Activated CD8-positive, alpha-beta T cell treated with anti-CD3 and anti-CD28 coated beads, Interleukin-2, amount 10 ng/mL, durations not matched to agents 7 days and 5 days (primary cell): ENCODE data around the gene BCAS4. TPM values are rescaled to one million over a fixed set of nuclear protein-coding genes. Genes with fewer than 3 reads are reported as not detected.

ENCODE experiments used
- ATAC-seq: fragments of 150-1000 bp; cut with Tn5 transposase; one replicate; pipeline ENCODE4 v1.10.0; 2021; ENCODE audit warnings: moderate library complexity
- CTCF ChIA-PET: fragments of 350-600 bp; sonication (Branson Sonifier 250); formaldehyde crosslinking; loops from one replicate; lab custom pipeline; 2021; ENCODE audit warnings: antibody characterized with exemption; lab: Charles Lee
- POLR2A ChIA-PET: fragments of 350-600 bp; sonication (Branson Sonifier 250); formaldehyde crosslinking; loops from one replicate; lab custom pipeline; 2021; ENCODE audit warnings: antibody characterized with exemption; lab: Charles Lee
- DNase-seq: peaks from one replicate; pipeline ENCODE4 v3.0.0-alpha.2; 2020
- H3K27ac Mint-ChIP-seq: one replicate; pipeline ENCODE4 v1.8.0; 2021; ENCODE audit warnings: mild to moderate bottlenecking, mixed read lengths
- H3K27me3 Mint-ChIP-seq: one replicate; pipeline ENCODE4 v1.8.0; 2021; ENCODE audit warnings: low read depth, mixed read lengths
- H3K36me3 Mint-ChIP-seq: one replicate; pipeline ENCODE4 v1.8.0; 2021; ENCODE audit warnings: low read depth, mixed read lengths
- H3K4me1 Mint-ChIP-seq: one replicate; pipeline ENCODE4 v1.8.0; 2021; ENCODE audit warnings: low read depth, mixed read lengths
- H3K4me3 Mint-ChIP-seq: one replicate; pipeline ENCODE4 v1.8.0; 2021; ENCODE audit warnings: mild to moderate bottlenecking, mixed read lengths
- H3K9me3 Mint-ChIP-seq: one replicate; pipeline ENCODE4 v1.8.0; 2022; ENCODE audit warnings: mixed read lengths; ENCODE audit not compliant: insufficient read depth
- total RNA-seq, 2 experiments: library from RNA; stranded (reverse); gene quantifications; one replicate each; pipeline ENCODE4 v1.2.3, GENCODE V29; 2021

Gene BCAS4
- total RNA-seq, 2 experiments from 2014 or later: 29.3 to 32.6 TPM

- H3K9me3 Mint-ChIP-seq: no peaks in the 10 kb centered on the region
- peaks cover 51% of the 10 kb centered on the region for H3K4me1 Mint-ChIP-seq
Measured at GRCh38 chr20:50845566-50846215, 50.8 kb downstream of the BCAS4 start.

GRCh38 chr20:50848341-50848808, 53.5 kb downstream of the BCAS4 start:
- POLR2A ChIA-PET: interaction anchor here (0.5 to 0.9 kb wide), 2 partner anchors 83 to 307 kb away, joined by 3 to 4 read pairs; partner anchors contain the start of gene ADNP
- CTCF ChIA-PET: interaction anchor here (0.6 to 4.2 kb wide), 3 partner anchors 35 to 477 kb away, joined by 3 to 20 read pairs (median 3); partner anchors contain the start of gene BCAS4
- Mint-ChIP-seq H3K9me3 (no peaks in the 10 kb centered on the region), H3K27ac (peak overlapping the region; percentile 34), H3K27me3 (no peaks in the 10 kb centered on the region), H3K4me1 (peaks cover 57% of the 10 kb centered on the region), H3K36me3 (peaks cover 4% of the 10 kb centered on the region), H3K4me3 (no peak overlapping the region)
- DNase-seq (no peak), ATAC-seq (no peak)

More at GRCh38 chr20:50845566-50846215, 50.8 kb downstream of the BCAS4 start:
- ChIA-PET CTCF (interaction anchor here (0.9 to 2.7 kb wide), 5 partner anchors 27 to 86 kb away, joined by 3 to 30 read pairs (median 7); partner anchors contain the start of genes ADNP and BCAS4), POLR2A (interaction anchor here (0.6 to 1.5 kb wide), 3 partner anchors 11 to 115 kb away, joined by 4 to 8 read pairs (median 4); partner anchors contain the start of gene ADNP)
- Mint-ChIP-seq H3K27ac (peak overlapping the region; percentile 89), H3K36me3 (peaks cover 11% of the 10 kb centered on the region), H3K27me3 (no peaks in the 10 kb centered on the region), H3K4me3 (no peak overlapping the region)
- ATAC-seq (no peak), DNase-seq (no peak)

GRCh38 chr20:50848846-50849673, 54.2 kb downstream of the BCAS4 start:
- ATAC-seq: no peak
- Mint-ChIP-seq H3K9me3 (no peaks in the 10 kb centered on the region), H3K4me3 (no peak overlapping the region), H3K27me3 (no peaks in the 10 kb centered on the region), H3K36me3 (peaks cover 2% of the 10 kb centered on the region), H3K4me1 (peaks cover 50% of the 10 kb centered on the region), H3K27ac (peak overlapping the region; percentile 64)
- POLR2A ChIA-PET: interaction anchor here (0.5 to 0.9 kb wide), 2 partner anchors 82 to 306 kb away, joined by 3 to 4 read pairs; partner anchors contain the start of gene ADNP
- no peak for DNase-seq
- CTCF ChIA-PET: interaction anchor here (4.2 kb wide), 1 partner anchor 55 kb away, joined by 20 read pairs; the partner anchor contains the start of gene BCAS4

- ChIA-PET POLR2A (interaction anchor here (1.2 kb wide), 1 partner anchor 32 kb away, joined by 3 read pairs; no protein-coding TSS in a partner anchor), CTCF (no interaction called here)
- Mint-ChIP-seq H3K27me3 (no peaks in the 10 kb centered on the region), H3K4me3 (no peak overlapping the region), H3K36me3 (peaks cover 2% of the 10 kb centered on the region), H3K9me3 (no peaks in the 10 kb centered on the region), H3K27ac (peak overlapping the region; percentile 60), H3K4me1 (peaks cover 38% of the 10 kb centered on the region)
- ATAC-seq (no peak), DNase-seq (no peak)
Measured at GRCh38 chr20:50850721-50851286, 55.9 kb downstream of the BCAS4 start.

GRCh38 chr20:50852085-50852484, 57.2 kb downstream of the BCAS4 start:
- POLR2A ChIA-PET: no interaction called here
- no peaks in the 10 kb centered on the region for H3K27me3 Mint-ChIP-seq
- CTCF ChIA-PET: no interaction called here

GRCh38 chr20:50854506-50855249, 59.8 kb downstream of the BCAS4 start:
- peaks cover 2% of the 10 kb centered on the region for H3K36me3 Mint-ChIP-seq
- ATAC-seq (no peak), DNase-seq (no peak)
- H3K27ac Mint-ChIP-seq: no peak overlapping the region
- H3K9me3 Mint-ChIP-seq: no peaks in the 10 kb centered on the region
- POLR2A ChIA-PET: interaction anchor here (0.7 kb wide), 1 partner anchor 103 kb away, joined by 3 read pairs; no protein-coding TSS in a partner anchor
- H3K4me3 Mint-ChIP-seq: no peak overlapping the region
- no peaks in the 10 kb centered on the region for H3K27me3 Mint-ChIP-seq
- CTCF ChIA-PET: interaction anchor here (0.8 to 1.5 kb wide), 2 partner anchors 35 to 60 kb away, joined by 3 to 5 read pairs; partner anchors contain the start of gene BCAS4
- H3K4me1 Mint-ChIP-seq: peaks cover 24% of the 10 kb centered on the region

More at GRCh38 chr20:50852085-50852484, 57.2 kb downstream of the BCAS4 start:
- Mint-ChIP-seq H3K4me1 (peaks cover 35% of the 10 kb centered on the region), H3K27ac (peak overlapping the region; percentile 40), H3K9me3 (no peaks in the 10 kb centered on the region), H3K36me3 (peaks cover 2% of the 10 kb centered on the region), H3K4me3 (no peak overlapping the region)
- DNase-seq (no peak), ATAC-seq (no peak)

- Mint-ChIP-seq H3K4me3 (no peak overlapping the region), H3K27me3 (no peaks in the 10 kb centered on the region), H3K9me3 (no peaks in the 10 kb centered on the region), H3K27ac (no peak overlapping the region), H3K4me1 (peaks cover 15% of the 10 kb centered on the region), H3K36me3 (peaks cover 2% of the 10 kb centered on the region)
- ATAC-seq (no peak), DNase-seq (no peak)
- CTCF ChIA-PET: interaction anchor here (1.0 kb wide), 1 partner anchor 28 kb away, joined by 3 read pairs; no protein-coding TSS in a partner anchor
- POLR2A ChIA-PET: interaction anchor here (1.2 kb wide), 1 partner anchor 10 kb away, joined by 4 read pairs; no protein-coding TSS in a partner anchor
Measured at GRCh38 chr20:50855498-50856474, 60.9 kb downstream of the BCAS4 start.

GRCh38 chr20:50856475-50857041, 61.7 kb downstream of the BCAS4 start:
- Mint-ChIP-seq H3K27me3 (no peaks in the 10 kb centered on the region), H3K4me1 (peaks cover 11% of the 10 kb centered on the region), H3K9me3 (no peaks in the 10 kb centered on the region), H3K4me3 (no peak overlapping the region), H3K27ac (no peak overlapping the region), H3K36me3 (peaks cover 2% of the 10 kb centered on the region)
- DNase-seq (no peak), ATAC-seq (no peak)
- ChIA-PET POLR2A (interaction anchor here (1.2 kb wide), 1 partner anchor 11 kb away, joined by 4 read pairs; no protein-coding TSS in a partner anchor), CTCF (interaction anchor here (0.8 to 1.0 kb wide), 2 partner anchors 29 to 62 kb away, joined by 3 read pairs; partner anchors contain the start of gene BCAS4)

GRCh38 chr20:50857348-50857747, 62.5 kb downstream of the BCAS4 start:
- H3K4me3 Mint-ChIP-seq: no peak overlapping the region
- H3K4me1 Mint-ChIP-seq: peaks cover 5% of the 10 kb centered on the region
- no peak for DNase-seq
- H3K9me3 Mint-ChIP-seq: no peaks in the 10 kb centered on the region
- POLR2A ChIA-PET: no interaction called here
- H3K36me3 Mint-ChIP-seq: no peaks in the 10 kb centered on the region
- no peaks in the 10 kb centered on the region for H3K27me3 Mint-ChIP-seq
- H3K27ac Mint-ChIP-seq: no peak overlapping the region
- no peak for ATAC-seq
- CTCF ChIA-PET: interaction anchor here (0.8 kb wide), 1 partner anchor 63 kb away, joined by 3 read pairs; the partner anchor contains the start of gene BCAS4
